GM12878 (cell line): ENCODE data around the gene ESR1. TPM values are rescaled to one million over a fixed set of nuclear protein-coding genes. Genes with fewer than 3 reads are reported as not detected.
"Not testable (repeated sequence)": the region's sequence is repeated elsewhere in the genome, so short reads cannot be mapped to it uniquely, and the experiment has no call there.

ENCODE experiments used
- ATAC-seq: fragments of 200-7000 bp; cut with Tn5 transposase; 3 replicates; pipeline ENCODE4 v1.9.1; 2020; ENCODE audit warnings: mild to moderate bottlenecking, moderate library complexity
- BruUV-seq: library from RNA; stranded (reverse); fragments of 400-500 nt; replicated peaks from 2 replicates; lab custom pipeline; 2021; lab: Mats Ljungman, UMichigan
- CTCF ChIA-PET: fragments of 300-600 bp; sonication (Branson Sonifier 250); formaldehyde crosslinking; extraction: SDS; loops from one replicate; lab custom pipeline; 2021; ENCODE audit warnings: inconsistent platforms; lab: Yijun Ruan, JAX
- POLR2A ChIA-PET: fragments of 350-600 bp; formaldehyde crosslinking; extraction: SDS; loops from one replicate; lab custom pipeline; 2021; ENCODE audit warnings: inconsistent platforms; lab: Charles Lee
- RAD21 ChIA-PET: fragments of 300-600 bp; sonication (Branson Sonifier 250); formaldehyde crosslinking; loops from one replicate; lab custom pipeline; 2023; ENCODE audit warnings: antibody characterized with exemption; ENCODE audit not compliant: unreplicated experiment; lab: Charles Lee
- SMC1A ChIA-PET: fragments of 300-600 bp; sonication (Branson Sonifier 250); formaldehyde crosslinking; loops from one replicate; lab custom pipeline; 2023; ENCODE audit not compliant: unreplicated experiment, uncharacterized antibody; lab: Charles Lee
- DNase-seq: peaks from one replicate; pipeline ENCODE4 v3.0.0-alpha.2; 2011; ENCODE audit warnings: low read depth, low spot score
- FAIRE-seq: peaks from 3 replicates; lab custom pipeline; 2011; peaks lifted over from hg19 to GRCh38; lab: Jason Lieb, UNC
- H2AFZ ChIP-seq: 2 replicates; pipeline ENCODE4 v1.6.0; 2011; ENCODE audit warnings: low read depth, low read length, control low read depth; ENCODE audit not compliant: control insufficient read depth
- H3K27ac ChIP-seq: 2 replicates; pipeline ENCODE4 v1.5.1; 2011; ENCODE audit warnings: control low read depth; ENCODE audit not compliant: control insufficient read depth, insufficient read depth
- H3K27me3 ChIP-seq, 2 experiments: replicated peaks in 1 of 2; 2 replicates each; pipeline versions ENCODE4 v1.6.0 to v1.6.1; 2011; ENCODE audit warnings: low read length in 1 of 2; ENCODE audit not compliant: control insufficient read depth in 2 of 2, insufficient read depth in 2 of 2
- H3K36me3 ChIP-seq, 2 experiments: 2 replicates each; pipeline ENCODE4 v1.5.1; 2011; ENCODE audit warnings: low read length in 1 of 2; ENCODE audit not compliant: control insufficient read depth in 2 of 2, insufficient read depth in 2 of 2
- H3K4me1 ChIP-seq: 2 replicates; pipeline ENCODE4 v1.6.1; 2011; ENCODE audit warnings: mild to moderate bottlenecking, low read length, moderate library complexity, mixed read lengths; ENCODE audit not compliant: control insufficient read depth, insufficient read depth
- H3K4me2 ChIP-seq: 2 replicates; pipeline ENCODE4 v1.6.0; 2011; ENCODE audit warnings: control low read depth; ENCODE audit not compliant: control insufficient read depth, insufficient read depth
- H3K4me3 ChIP-seq: fragments of 200-600 bp; sonication (generic); 2 replicates; pipeline ENCODE4 v1.5.1; 2016
- H3K79me2 ChIP-seq: 2 replicates; pipeline ENCODE4 v1.6.0; 2011; ENCODE audit warnings: low read length; ENCODE audit not compliant: control insufficient read depth, insufficient read depth
- H3K9ac ChIP-seq: 2 replicates; pipeline ENCODE4 v1.8.0; 2011; ENCODE audit warnings: low read length, control low read depth, mixed read lengths; ENCODE audit not compliant: control insufficient read depth, insufficient read depth
- H3K9me3 ChIP-seq: replicated peaks from 3 replicates; pipeline ENCODE4 v1.5.1; 2011; ENCODE audit warnings: mild to moderate bottlenecking, low read length; ENCODE audit not compliant: control insufficient read depth, insufficient read depth
- H4K20me1 ChIP-seq: 2 replicates; pipeline ENCODE4 v1.6.0; 2011; ENCODE audit not compliant: control insufficient read depth, insufficient read depth
- CBX5 ChIP-seq: sonication (generic); IDR thresholded peaks from 2 replicates; pipeline ENCODE4 v1.6.1; 2016; ENCODE audit warnings: low read depth, moderate library complexity, mild to moderate bottlenecking, inconsistent platforms
- KLF5 ChIP-seq: fragments of 450-650 bp; IDR thresholded peaks from 2 replicates; pipeline ENCODE4 v1.6.1; 2014; ENCODE audit warnings: mild to moderate bottlenecking; ENCODE audit not compliant: partially characterized antibody
- LARP7 ChIP-seq: fragments of 450-650 bp; IDR thresholded peaks from 2 replicates; pipeline ENCODE4 v1.6.1; 2017; ENCODE audit warnings: mild to moderate bottlenecking
- MEF2A ChIP-seq: IDR thresholded peaks from 2 replicates; pipeline ENCODE4 v1.6.1; 2011; ENCODE audit warnings: low read depth, mild to moderate bottlenecking, low read length, moderate library complexity; ENCODE audit not compliant: insufficient read depth
- RAD21 ChIP-seq: IDR thresholded peaks from 2 replicates; pipeline ENCODE4 v1.6.1; 2011; ENCODE audit warnings: mild to moderate bottlenecking, low read depth, low read length, moderate library complexity; ENCODE audit not compliant: insufficient read depth
- YBX1 ChIP-seq: fragments of 450-650 bp; IDR thresholded peaks from 2 replicates; pipeline ENCODE4 v1.6.1; 2016; ENCODE audit warnings: antibody characterized with exemption
- WGBS: methylation state at CpG from one replicate; pipeline ENCODE4 v1.1.6; 2016; ENCODE audit warnings: low lambda C conversion rate; ENCODE audit not compliant: insufficient replicate concordance, insufficient coverage; ENCODE audit errors: missing lambda C conversion rate; 5-methylcytosine and 5-hydroxymethylcytosine counted together
- in situ Hi-C: fragments of 300-500 bp; cut with MboI; formaldehyde crosslinking; loops from 9 replicates; pipeline ENCODE4 v1.14.3; 2018; ENCODE audit warnings: mixed read lengths
- intact Hi-C: fragments of 100-400 bp; cut with micrococcal nuclease; formaldehyde crosslinking; loops from one replicate; pipeline ENCODE4 v1.14.2; 2022; ENCODE audit not compliant: unreplicated experiment
- polyA plus RNA-seq, 11 experiments: library from polyadenylated mRNA; depleted of rRNA in 4 of 11; unstranded in 6 of 11; stranded (reverse) in 5 of 11; fragments of >200 nt; fragmentation: Nextera tagmentation in 4 of 11; fragmentation: Illumina TruSeq in 1 of 11; extraction: Ambion mirVana in 4 of 11; extraction: Trizol in 1 of 11; gene quantifications; 1 replicate in 1 of 11; 2 replicates in 10 of 11; pipeline versions ENCODE4 v1.2.1 to v1.2.3, GENCODE V29; 2011 to 2016; ENCODE audit warnings: inconsistent platforms in 2 of 11, missing spikeins in 2 of 11, low read depth in 1 of 11
- total RNA-seq, 4 experiments: library from RNA; depleted of rRNA in 3 of 4; stranded (reverse); fragments of >200 nt in 3 of 4; fragmentation: Illumina TruSeq in 1 of 4; extraction: Trizol in 1 of 4; gene quantifications; 2 replicates each; pipeline versions ENCODE4 v1.2.1 to v1.2.3, GENCODE V29; 2013 to 2021
- TF ChIP-seq, protein P1 (sequence below): fragments of 450-650 bp; formaldehyde crosslinking; IDR thresholded peaks from 2 replicates; pipeline ENCODE4 v1.4.0; 2020; ENCODE audit warnings: mild to moderate bottlenecking, moderate library complexity
- TF ChIP-seq, protein P2 (sequence below): fragments of 450-650 bp; IDR thresholded peaks from 2 replicates; pipeline ENCODE4 v1.6.1; 2017; ENCODE audit warnings: low read depth, mild to moderate bottlenecking, moderate library complexity

Gene ESR1
- total and polyA plus RNA-seq, 10 of the 15 experiments (the other 5 are each of a cell fraction or from before 2014, with no cell fraction given) = 0.03 to 0.51 (median 0.21) TPM; not detected in 4

DNA sequence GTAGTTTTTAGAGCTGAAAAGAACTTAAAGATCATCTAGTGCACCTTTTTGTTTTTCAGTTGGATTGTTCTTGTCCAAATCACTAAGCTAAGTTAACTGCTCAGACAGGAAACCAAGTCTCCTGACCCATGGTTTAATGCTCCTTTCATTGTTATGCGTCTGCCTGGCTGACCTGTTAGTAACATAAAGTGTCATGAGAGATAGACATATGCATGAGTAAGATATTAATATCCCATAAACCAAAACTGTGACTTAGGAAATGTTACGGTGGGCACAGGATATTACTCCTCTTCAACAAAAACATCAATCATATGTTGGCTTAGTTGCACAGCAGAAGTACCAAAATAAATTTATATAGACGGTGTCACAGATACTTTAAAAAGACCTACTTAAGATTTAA is 84.0 kb downstream of the ESR1 start:
- WGBS = 14% methylated on average over 3 of the region's 3 CpGs
- no peak overlapping the region for H3K4me3 ChIP-seq
- POLR2A ChIA-PET = no interaction called here
- BruUV-seq = no TSS peak
- DNase-seq (no peak), ATAC-seq (no peak), FAIRE-seq (no peak)
- no peaks in the 10 kb centered on the region for H3K36me3 ChIP-seq
- intact Hi-C loops (no loop called here), in situ Hi-C loops (no loop called here)
- H3K79me2 ChIP-seq = no peaks in the 10 kb centered on the region
- CTCF ChIA-PET = no interaction called here
- no peak overlapping the region for H3K4me2 ChIP-seq
- no peaks in the 10 kb centered on the region for H3K27me3 ChIP-seq
- no peaks in the 10 kb centered on the region for H3K9me3 ChIP-seq
- no peak overlapping the region for H2AFZ ChIP-seq
- SMC1A ChIA-PET = no interaction called here
- H4K20me1 ChIP-seq = no peaks in the 10 kb centered on the region
- no peaks in the 10 kb centered on the region for H3K4me1 ChIP-seq
- no peak overlapping the region for H3K9ac ChIP-seq
- no peak overlapping the region for H3K27ac ChIP-seq
- no peak for TF ChIP-seq KLF5
- no peak for TF ChIP-seq RAD21
- TF ChIP-seq YBX1 = no peak
- TF ChIP-seq LARP7 = no peak
- TF ChIP-seq CBX5 = no peak
- TF ChIP-seq, protein P1, sequence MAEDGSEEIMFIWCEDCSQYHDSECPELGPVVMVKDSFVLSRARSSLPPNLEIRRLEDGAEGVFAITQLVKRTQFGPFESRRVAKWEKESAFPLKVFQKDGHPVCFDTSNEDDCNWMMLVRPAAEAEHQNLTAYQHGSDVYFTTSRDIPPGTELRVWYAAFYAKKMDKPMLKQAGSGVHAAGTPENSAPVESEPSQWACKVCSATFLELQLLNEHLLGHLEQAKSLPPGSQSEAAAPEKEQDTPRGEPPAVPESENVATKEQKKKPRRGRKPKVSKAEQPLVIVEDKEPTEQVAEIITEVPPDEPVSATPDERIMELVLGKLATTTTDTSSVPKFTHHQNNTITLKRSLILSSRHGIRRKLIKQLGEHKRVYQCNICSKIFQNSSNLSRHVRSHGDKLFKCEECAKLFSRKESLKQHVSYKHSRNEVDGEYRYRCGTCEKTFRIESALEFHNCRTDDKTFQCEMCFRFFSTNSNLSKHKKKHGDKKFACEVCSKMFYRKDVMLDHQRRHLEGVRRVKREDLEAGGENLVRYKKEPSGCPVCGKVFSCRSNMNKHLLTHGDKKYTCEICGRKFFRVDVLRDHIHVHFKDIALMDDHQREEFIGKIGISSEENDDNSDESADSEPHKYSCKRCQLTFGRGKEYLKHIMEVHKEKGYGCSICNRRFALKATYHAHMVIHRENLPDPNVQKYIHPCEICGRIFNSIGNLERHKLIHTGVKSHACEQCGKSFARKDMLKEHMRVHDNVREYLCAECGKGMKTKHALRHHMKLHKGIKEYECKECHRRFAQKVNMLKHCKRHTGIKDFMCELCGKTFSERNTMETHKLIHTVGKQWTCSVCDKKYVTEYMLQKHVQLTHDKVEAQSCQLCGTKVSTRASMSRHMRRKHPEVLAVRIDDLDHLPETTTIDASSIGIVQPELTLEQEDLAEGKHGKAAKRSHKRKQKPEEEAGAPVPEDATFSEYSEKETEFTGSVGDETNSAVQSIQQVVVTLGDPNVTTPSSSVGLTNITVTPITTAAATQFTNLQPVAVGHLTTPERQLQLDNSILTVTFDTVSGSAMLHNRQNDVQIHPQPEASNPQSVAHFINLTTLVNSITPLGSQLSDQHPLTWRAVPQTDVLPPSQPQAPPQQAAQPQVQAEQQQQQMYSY (CRISPR knock-in tag) = no peak
- TF ChIP-seq, protein P2, sequence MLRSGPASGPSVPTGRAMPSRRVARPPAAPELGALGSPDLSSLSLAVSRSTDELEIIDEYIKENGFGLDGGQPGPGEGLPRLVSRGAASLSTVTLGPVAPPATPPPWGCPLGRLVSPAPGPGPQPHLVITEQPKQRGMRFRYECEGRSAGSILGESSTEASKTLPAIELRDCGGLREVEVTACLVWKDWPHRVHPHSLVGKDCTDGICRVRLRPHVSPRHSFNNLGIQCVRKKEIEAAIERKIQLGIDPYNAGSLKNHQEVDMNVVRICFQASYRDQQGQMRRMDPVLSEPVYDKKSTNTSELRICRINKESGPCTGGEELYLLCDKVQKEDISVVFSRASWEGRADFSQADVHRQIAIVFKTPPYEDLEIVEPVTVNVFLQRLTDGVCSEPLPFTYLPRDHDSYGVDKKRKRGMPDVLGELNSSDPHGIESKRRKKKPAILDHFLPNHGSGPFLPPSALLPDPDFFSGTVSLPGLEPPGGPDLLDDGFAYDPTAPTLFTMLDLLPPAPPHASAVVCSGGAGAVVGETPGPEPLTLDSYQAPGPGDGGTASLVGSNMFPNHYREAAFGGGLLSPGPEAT = no peak
- no peak for TF ChIP-seq MEF2A
- RAD21 ChIA-PET = no interaction called here

DNA sequence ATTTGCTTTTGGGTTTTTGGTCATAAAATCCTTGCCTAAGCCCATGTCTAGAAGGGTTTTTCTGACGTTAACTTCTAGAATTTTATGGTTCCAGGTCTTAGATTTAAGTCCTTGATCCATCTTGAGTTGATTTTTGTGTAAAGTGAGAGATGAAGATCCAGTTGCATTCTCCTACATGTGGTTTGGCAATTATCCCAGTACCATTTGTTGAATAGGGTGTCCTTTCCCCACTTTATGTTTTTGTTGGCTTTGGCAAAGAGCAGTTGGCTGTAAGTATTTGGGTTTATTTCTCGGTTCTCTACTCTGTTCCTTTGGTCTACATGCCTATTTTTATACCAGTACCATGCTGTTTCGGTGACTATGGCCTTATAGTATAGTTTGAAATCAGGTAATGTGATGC is 86.9 kb downstream of the ESR1 start:
- ATAC-seq, BruUV-seq, DNase-seq, H3K36me3 ChIP-seq, H3K4me1 ChIP-seq, H3K27me3 ChIP-seq, H3K79me2 ChIP-seq, H3K27ac ChIP-seq, H3K9me3 ChIP-seq, RAD21 ChIA-PET, H4K20me1 ChIP-seq, POLR2A ChIA-PET, H3K4me3 ChIP-seq, SMC1A ChIA-PET, H3K4me2 ChIP-seq, CTCF ChIA-PET, intact Hi-C loops, H2AFZ ChIP-seq, FAIRE-seq, H3K9ac ChIP-seq, in situ Hi-C loops: not testable (repeated sequence)
- 0% methylated on average over 3 of the region's 3 CpGs for WGBS
